ENCODE measurements around the gene IGFBPL1.

IGFBPL1 gene

GRCh38 chr9:38375572-38375963 is 48.7 kb downstream of the IGFBPL1 start:
- no peak for DNase-seq

- no peak for DNase-seq
Observed at GRCh38 chr9:38374847-38375571, 49.2 kb downstream of the IGFBPL1 start.

- DNase-seq: no peak
Observed at GRCh38 chr9:38373679-38374078, 50.6 kb downstream of the IGFBPL1 start.

GRCh38 chr9:38372762-38373619 is 51.3 kb downstream of the IGFBPL1 start:
- DNase-seq: no peak

GRCh38 chr9:38371495-38371894 is 52.8 kb downstream of the IGFBPL1 start:
- DNase-seq: peak; percentile 40

- DNase-seq: no peak
Observed at GRCh38 chr9:38370176-38370575, 54.1 kb downstream of the IGFBPL1 start.

GRCh38 chr9:38368731-38369130 is 55.5 kb downstream of the IGFBPL1 start:
- no peak for DNase-seq

- DNase-seq: no peak
Observed at GRCh38 chr9:38367898-38368297, 56.4 kb downstream of the IGFBPL1 start.

- no peak for DNase-seq
Observed at GRCh38 chr9:38363589-38363925, 60.7 kb downstream of the IGFBPL1 start.

- peak; percentile 57 for DNase-seq
Observed at GRCh38 chr9:38362852-38363588, 61.2 kb downstream of the IGFBPL1 start.

GRCh38 chr9:38361473-38361850 is 62.8 kb downstream of the IGFBPL1 start:
- DNase-seq: no peak

GRCh38 chr9:38360839-38361472 is 63.3 kb downstream of the IGFBPL1 start:
- no peak for DNase-seq

GRCh38 chr9:38359689-38360385 is 64.4 kb downstream of the IGFBPL1 start:
- no peak for DNase-seq

GRCh38 chr9:38359297-38359653 is 65.0 kb downstream of the IGFBPL1 start:
- no peak for DNase-seq

GRCh38 chr9:38358390-38359296 is 65.6 kb downstream of the IGFBPL1 start:
- DNase-seq: no peak

- no peak for DNase-seq
Observed at GRCh38 chr9:38357350-38358114, 66.7 kb downstream of the IGFBPL1 start.

GRCh38 chr9:38356851-38357250 is 67.4 kb downstream of the IGFBPL1 start:
- DNase-seq: no peak

Measured in NCI-H526 treated with DMSO at 0.1 percent for 48 hours (cell line).